NCI-H2196 (cell line): Measurements from ENCODE around the gene WNT2B.

Experiments used
- DNase-seq: peaks from one replicate; lab custom pipeline; 2025; ENCODE audit not compliant: unreplicated experiment; lab: John Stamatoyannopoulos, UW

WNT2B gene

GRCh38 chr1:112524986-112525385 is 16.2 kb downstream of the WNT2B start:
- DNase-seq = no peak

GRCh38 chr1:112527266-112528010 is 18.7 kb downstream of the WNT2B start:
- no peak for DNase-seq

- no peak for DNase-seq
Measured at GRCh38 chr1:112528076-112528475, 19.3 kb downstream of the WNT2B start.

GRCh38 chr1:112529301-112529700 is 20.5 kb downstream of the WNT2B start:
- DNase-seq = peak; percentile 22

GRCh38 chr1:112530832-112531231 is 22.1 kb downstream of the WNT2B start:
- no peak for DNase-seq

- DNase-seq = no peak
Measured at GRCh38 chr1:112532064-112532463, 23.3 kb downstream of the WNT2B start.

GRCh38 chr1:112533029-112533428 is 24.3 kb downstream of the WNT2B start:
- no peak for DNase-seq

- DNase-seq = no peak
Measured at GRCh38 chr1:112536561-112536960, 27.8 kb downstream of the WNT2B start.

- DNase-seq = no peak
Measured at GRCh38 chr1:112537456-112537855, 28.7 kb downstream of the WNT2B start.

- no peak for DNase-seq
Measured at GRCh38 chr1:112538883-112539282, 30.1 kb downstream of the WNT2B start.

GRCh38 chr1:112540226-112540794 is 31.5 kb downstream of the WNT2B start:
- DNase-seq = no peak

GRCh38 chr1:112541299-112541698 is 32.5 kb downstream of the WNT2B start:
- DNase-seq = no peak

GRCh38 chr1:112542206-112542973 is 33.6 kb downstream of the WNT2B start:
- DNase-seq = no peak

GRCh38 chr1:112544011-112544688 is 35.4 kb downstream of the WNT2B start:
- no peak for DNase-seq

GRCh38 chr1:112544751-112545150 is 36.0 kb downstream of the WNT2B start:
- no peak for DNase-seq

GRCh38 chr1:112546076-112546475 is 37.3 kb downstream of the WNT2B start:
- no peak for DNase-seq

- no peak for DNase-seq
Measured at GRCh38 chr1:112548547-112548946, 39.8 kb downstream of the WNT2B start.

- DNase-seq = peak; percentile 15
Measured at GRCh38 chr1:112549590-112549989, 40.8 kb downstream of the WNT2B start.

- peak; percentile 10 for DNase-seq
Measured at GRCh38 chr1:112554411-112554810, 45.6 kb downstream of the WNT2B start.

GRCh38 chr1:112557385-112557784 is 48.6 kb downstream of the WNT2B start:
- DNase-seq = no peak

- no peak for DNase-seq
Measured at GRCh38 chr1:112558634-112559033, 49.9 kb downstream of the WNT2B start.

GRCh38 chr1:112563341-112563740 is 54.6 kb downstream of the WNT2B start:
- DNase-seq = no peak
